ENCODE measurements around the gene TPD52L1.

GRCh38 chr6:125123051-125123450 is 30.5 kb upstream of the TPD52L1 start:
- no peak for TF ChIP-seq CTCF (IDR thresholded peaks at IDR 0.05; ENCODE audit: low read depth, low read length, poor library complexity, severe bottlenecking)
- TF ChIP-seq EZH2phosphoT487 (IDR thresholded peaks at IDR 0.05; ENCODE audit: borderline replicate concordance, low read length) = no peak
